Peyer's patch (tissue), 4 donors: ENCODE measurements around the gene TH.

Experiments
- CTCF ChIP-seq, 6 experiments: fragments of 450-650 bp in 4 of 6; fragments of 200-600 bp in 2 of 6; sonication (generic) in 1 of 6; IDR thresholded peaks; one replicate each; pipeline ENCODE4 v1.5.1; 2017 to 2019; ENCODE audit warnings: antibody characterized with exemption in 6 of 6, mild to moderate bottlenecking in 3 of 6, moderate library complexity in 1 of 6
- POLR2A ChIP-seq, 2 donors: fragments of 450-650 bp; IDR thresholded peaks; one replicate each; pipeline ENCODE4 v1.5.1; 2017; ENCODE audit warnings: antibody characterized with exemption in 2 of 2, mild to moderate bottlenecking in 2 of 2, moderate library complexity in 2 of 2

GRCh38 chr11:2195756-2196088 lies 24.1 kb upstream of the TH start:
- TF ChIP-seq CTCF (IDR thresholded peaks at IDR 0.05) (no peak), POLR2A (IDR thresholded peaks at IDR 0.05) (no peak)
